ENCODE data around the gene ACTMAP. TPM values are rescaled to one million over a fixed set of nuclear protein-coding genes. Genes with fewer than 3 reads are reported as not detected.

Gene ACTMAP
- total RNA-seq, 1 donor from 2014 or later, result 20.7 TPM

GRCh38 chr19:40693896-40694295, 56.4 kb downstream of the ACTMAP start:
- H3K27ac Mint-ChIP-seq (ENCODE audit: unreplicated experiment), result peak overlapping the region; percentile 98

GRCh38 chr19:40693150-40693788, 57.0 kb downstream of the ACTMAP start:
- Mint-ChIP-seq H3K4me1 (ENCODE audit: low read depth, unreplicated experiment) (peaks cover 23% of the 10 kb centered on the region), H3K9me3 (ENCODE audit: unreplicated experiment) (peaks cover 12% of the 10 kb centered on the region)

More at GRCh38 chr19:40693896-40694295, 56.4 kb downstream of the ACTMAP start:
- Mint-ChIP-seq H3K4me3 (ENCODE audit: unreplicated experiment) (peak overlapping the region; percentile 74), H3K36me3 (ENCODE audit: unreplicated experiment) (no peaks in the 10 kb centered on the region), H3K9me3 (ENCODE audit: unreplicated experiment) (peaks cover 12% of the 10 kb centered on the region), H3K27me3 (ENCODE audit: unreplicated experiment) (peaks cover 9% of the 10 kb centered on the region), H3K4me1 (ENCODE audit: low read depth, unreplicated experiment) (peaks cover 23% of the 10 kb centered on the region)
- DNase-seq, result no peak
- TF ChIP-seq CTCF (IDR thresholded peaks at IDR 0.05; ENCODE audit: partially characterized antibody, unreplicated experiment), result no peak

GRCh38 chr19:40692212-40692551, 58.1 kb downstream of the ACTMAP start:
- H3K9me3 Mint-ChIP-seq (ENCODE audit: unreplicated experiment), result peaks cover 12% of the 10 kb centered on the region
- peaks cover 9% of the 10 kb centered on the region for H3K27me3 Mint-ChIP-seq (ENCODE audit: unreplicated experiment)
- peak overlapping the region; percentile 98 for H3K27ac Mint-ChIP-seq (ENCODE audit: unreplicated experiment)
- DNase-seq, result no peak
- H3K4me3 Mint-ChIP-seq (ENCODE audit: unreplicated experiment), result peak overlapping the region; percentile 80
- H3K4me1 Mint-ChIP-seq (ENCODE audit: low read depth, unreplicated experiment), result peaks cover 23% of the 10 kb centered on the region
- H3K36me3 Mint-ChIP-seq (ENCODE audit: unreplicated experiment), result no peaks in the 10 kb centered on the region
- TF ChIP-seq CTCF (IDR thresholded peaks at IDR 0.05; ENCODE audit: partially characterized antibody, unreplicated experiment), result no peak

More at GRCh38 chr19:40693150-40693788, 57.0 kb downstream of the ACTMAP start:
- TF ChIP-seq CTCF (IDR thresholded peaks at IDR 0.05; ENCODE audit: partially characterized antibody, unreplicated experiment), result no peak
- no peaks in the 10 kb centered on the region for H3K36me3 Mint-ChIP-seq (ENCODE audit: unreplicated experiment)
- H3K4me3 Mint-ChIP-seq (ENCODE audit: unreplicated experiment), result peak overlapping the region; percentile 34
- no peak for DNase-seq
- peaks cover 9% of the 10 kb centered on the region for H3K27me3 Mint-ChIP-seq (ENCODE audit: unreplicated experiment)
- peak overlapping the region; percentile 98 for H3K27ac Mint-ChIP-seq (ENCODE audit: unreplicated experiment)

- peak overlapping the region; percentile 85 for H3K4me3 Mint-ChIP-seq (ENCODE audit: unreplicated experiment)
- TF ChIP-seq CTCF (IDR thresholded peaks at IDR 0.05; ENCODE audit: partially characterized antibody, unreplicated experiment), result no peak
- H3K27ac Mint-ChIP-seq (ENCODE audit: unreplicated experiment), result peak overlapping the region; percentile 98
- peaks cover 21% of the 10 kb centered on the region for H3K4me1 Mint-ChIP-seq (ENCODE audit: low read depth, unreplicated experiment)
- peak; percentile 89 for DNase-seq
- peaks cover 12% of the 10 kb centered on the region for H3K9me3 Mint-ChIP-seq (ENCODE audit: unreplicated experiment)
- H3K27me3 Mint-ChIP-seq (ENCODE audit: unreplicated experiment), result peaks cover 9% of the 10 kb centered on the region
- no peaks in the 10 kb centered on the region for H3K36me3 Mint-ChIP-seq (ENCODE audit: unreplicated experiment)
These were observed 58.7 kb downstream of the ACTMAP start for GRCh38 chr19:40691421-40692211.

Other genes starting within 250 kb of the ACTMAP start
- 170 TPM for gene SHKBP1, start 173.6 kb downstream of the ACTMAP start, total RNA-seq (ENCODE audit: unreplicated experiment)
- gene LTBP4, start 149.1 kb downstream of the ACTMAP start, total RNA-seq (ENCODE audit: unreplicated experiment), result 169 TPM
- 250 TPM for gene NUMBL, start 59.8 kb downstream of the ACTMAP start, total RNA-seq (ENCODE audit: unreplicated experiment)
- 49.9 TPM for gene COQ8B, start 33.6 kb downstream of the ACTMAP start, total RNA-seq (ENCODE audit: unreplicated experiment)
- gene ITPKC, start 33.4 kb downstream of the ACTMAP start, total RNA-seq (ENCODE audit: unreplicated experiment), result 13.8 TPM
- 70.3 TPM for gene SNRPA, start 726 bp upstream of the ACTMAP start, total RNA-seq (ENCODE audit: unreplicated experiment)
- gene MIA, start 25.0 kb upstream of the ACTMAP start, total RNA-seq (ENCODE audit: unreplicated experiment), result not detected
- gene RAB4B, start 27.8 kb upstream of the ACTMAP start, total RNA-seq (ENCODE audit: unreplicated experiment), result 43.2 TPM
- 142 TPM for gene EGLN2, start 48.7 kb upstream of the ACTMAP start, total RNA-seq (ENCODE audit: unreplicated experiment)
- not detected for gene CYP2A6, start 100.0 kb upstream of the ACTMAP start, total RNA-seq (ENCODE audit: unreplicated experiment)
- gene CYP2A7, start 131.8 kb upstream of the ACTMAP start, total RNA-seq (ENCODE audit: unreplicated experiment), result not detected
- gene CYP2B6, start 240.8 kb upstream of the ACTMAP start, total RNA-seq (ENCODE audit: unreplicated experiment), result not detected

Data from glutamatergic neuron (in vitro differentiated cells).